NAMALWA (cell line): ENCODE data around the gene PIAS1.
"Not testable (repeated sequence)": the region's sequence is repeated elsewhere in the genome, so short reads cannot be mapped to it uniquely, and the experiment has no call there.

Experiments
- DNase-seq: peaks from one replicate; pipeline ENCODE4 v3.0.0-alpha.2; 2015; ENCODE audit warnings: low spot score

The PIAS1 gene

DNA sequence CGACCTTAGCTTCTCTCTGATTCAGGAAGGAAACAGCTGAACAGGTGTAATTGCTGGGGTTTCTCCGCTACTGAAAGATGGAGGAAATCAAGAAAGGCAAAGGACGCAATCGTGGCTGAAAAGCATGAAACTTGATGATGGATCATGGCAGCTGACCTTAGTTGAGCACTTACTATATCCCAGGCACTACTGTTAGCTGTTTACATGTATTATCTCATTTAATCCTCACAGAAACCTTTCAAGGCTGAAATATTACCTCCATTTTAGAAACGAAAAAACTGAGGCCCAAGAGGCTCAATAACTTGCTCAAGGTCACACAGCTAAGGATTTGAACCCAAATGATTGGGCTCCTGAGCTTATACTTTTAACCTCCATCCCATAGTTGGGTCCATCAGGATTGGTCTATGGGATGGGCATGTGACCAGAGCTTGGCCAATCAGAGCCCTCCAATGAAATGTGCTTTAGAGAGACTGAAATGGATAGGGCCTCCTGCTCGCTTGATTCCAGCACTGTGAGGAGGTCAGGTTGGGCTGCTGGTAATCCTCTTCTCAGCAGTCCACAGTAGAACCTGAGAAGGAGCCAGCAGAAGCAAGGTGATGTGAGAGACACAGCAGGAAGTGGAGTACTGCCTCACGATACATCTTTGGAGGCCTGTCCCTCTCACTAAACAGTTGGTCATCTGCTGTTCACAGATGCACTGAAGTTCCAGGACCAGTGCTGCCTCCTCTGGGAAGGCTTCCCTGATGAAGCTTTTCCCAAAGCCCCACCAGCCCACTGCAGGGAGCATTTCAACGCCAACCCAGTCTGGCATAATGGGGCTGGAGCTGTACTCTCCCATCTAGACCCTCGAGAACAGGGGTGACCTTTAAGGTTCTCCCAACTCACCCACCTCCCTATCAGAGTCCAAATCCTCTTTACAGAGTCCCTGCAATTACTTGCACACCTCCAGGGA lies 165.0 kb downstream of the PIAS1 start:
- no peak for DNase-seq

GRCh38 chr15:68220489-68220888 lies 166.4 kb downstream of the PIAS1 start:
- no peak for DNase-seq

GRCh38 chr15:68220967-68221366 lies 166.9 kb downstream of the PIAS1 start:
- no peak for DNase-seq

GRCh38 chr15:68221530-68222431 lies 167.7 kb downstream of the PIAS1 start:
- not testable (repeated sequence) for DNase-seq

- not testable (repeated sequence) for DNase-seq
These were observed 168.3 kb downstream of the PIAS1 start for GRCh38 chr15:68222432-68222743.

DNA sequence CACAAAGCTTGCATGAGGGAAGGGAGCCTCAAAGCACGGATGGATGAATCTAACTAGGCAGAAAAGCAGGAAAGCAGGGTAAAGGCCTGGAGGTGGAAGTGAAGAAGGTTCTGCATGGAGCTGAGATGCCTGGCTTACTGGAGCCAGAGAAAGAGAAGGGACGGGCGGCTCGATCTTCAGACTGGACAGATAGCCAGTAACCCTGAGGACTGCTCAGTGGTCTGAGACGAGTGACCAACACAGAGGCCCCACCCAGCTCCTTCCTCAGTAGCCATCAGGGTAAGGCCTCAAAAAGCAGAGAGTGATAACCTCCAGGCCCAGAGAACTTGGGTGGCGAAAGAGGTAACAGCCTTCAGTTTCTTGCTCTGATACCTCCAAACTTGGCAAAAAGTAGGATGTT lies 169.1 kb downstream of the PIAS1 start:
- DNase-seq, result no peak

DNA sequence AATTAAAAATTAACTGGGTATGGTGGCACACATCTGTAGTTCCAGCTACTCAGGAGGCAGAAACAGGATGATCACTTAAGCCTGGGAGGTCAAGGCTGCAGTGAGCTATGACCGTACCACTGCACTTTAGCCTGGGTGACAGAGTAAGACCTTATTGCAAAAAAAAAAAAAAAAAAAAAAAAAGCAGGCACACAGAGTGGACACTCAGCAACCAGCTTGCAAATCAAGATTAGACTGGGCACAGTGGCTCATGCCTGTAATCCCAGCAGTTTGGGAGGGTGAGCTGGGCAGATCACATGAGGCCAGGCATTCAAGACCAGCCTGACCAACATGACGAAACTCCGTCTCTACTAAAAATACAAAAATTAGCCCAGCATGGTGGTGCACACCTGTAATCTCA lies 170.0 kb downstream of the PIAS1 start:
- DNase-seq, result no peak

DNA sequence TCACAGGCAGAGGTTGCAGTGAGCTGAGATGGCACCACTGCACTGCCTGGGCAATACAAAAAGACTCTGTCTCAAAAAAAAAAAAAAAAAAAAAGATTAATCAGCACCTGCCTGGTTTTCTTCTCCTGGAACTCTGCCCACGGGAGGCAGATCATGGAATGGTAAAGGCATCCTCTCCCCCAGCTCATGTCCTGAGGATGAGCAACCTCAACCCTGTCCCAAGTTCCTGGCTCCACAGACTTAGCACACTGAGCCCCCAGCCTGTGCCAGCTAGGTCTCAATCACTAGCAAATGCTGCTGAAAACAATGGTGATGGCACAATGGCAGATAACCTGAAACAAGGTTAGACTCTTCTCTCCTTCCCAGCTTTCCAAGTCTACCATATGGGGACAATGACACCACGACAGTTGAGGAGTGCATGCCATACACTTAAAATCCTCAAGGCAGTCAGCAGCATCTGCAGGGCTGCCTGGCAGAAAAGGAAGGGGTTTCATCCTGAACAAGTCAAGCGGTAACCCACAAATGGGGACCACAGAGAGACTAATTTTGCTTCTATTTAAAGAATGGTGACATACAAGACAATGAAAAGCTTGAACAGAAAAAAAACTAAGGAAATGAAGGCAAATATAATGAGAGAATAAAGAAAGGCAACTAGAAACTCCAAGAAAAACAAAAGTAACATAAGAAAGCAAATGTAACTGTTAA lies 170.6 kb downstream of the PIAS1 start:
- peak; percentile 69 for DNase-seq

GRCh38 chr15:68225442-68225841 lies 171.3 kb downstream of the PIAS1 start:
- not testable (repeated sequence) for DNase-seq

- DNase-seq, result peak; percentile 11
These were observed 173.6 kb downstream of the PIAS1 start for GRCh38 chr15:68227643-68228142.

GRCh38 chr15:68228143-68228970 lies 174.2 kb downstream of the PIAS1 start:
- DNase-seq, result peak; percentile 46

DNA sequence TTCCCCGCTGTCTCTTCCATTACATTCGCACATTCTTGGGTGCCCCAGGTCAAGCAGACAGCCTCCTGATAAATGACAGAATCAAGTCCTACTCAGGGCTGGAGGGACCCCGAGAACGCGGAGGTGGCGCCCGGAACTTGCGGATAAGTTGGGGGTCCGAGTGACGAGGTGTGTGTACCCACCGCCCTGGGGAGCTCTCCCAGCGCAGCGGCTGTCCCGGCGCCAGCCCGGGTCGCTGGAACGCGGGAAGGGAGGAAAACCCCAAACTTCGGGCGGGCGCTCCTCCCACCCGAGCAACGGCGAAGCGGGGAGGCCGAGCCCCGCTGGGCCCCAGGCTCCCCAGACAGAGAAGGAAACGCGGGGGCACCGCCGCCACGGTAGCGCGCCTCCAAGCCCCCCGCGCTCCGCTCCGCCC lies 174.9 kb downstream of the PIAS1 start:
- DNase-seq, result peak; percentile 60

- peak; percentile 93 for DNase-seq
These were observed 175.5 kb downstream of the PIAS1 start, which contains the start of gene CLN6 for GRCh38 chr15:68229386-68230156. Gene CLN6 (minus strand): TSS chr15:68229728. CDS start chr15:68229584, 144 bp downstream.

DNA sequence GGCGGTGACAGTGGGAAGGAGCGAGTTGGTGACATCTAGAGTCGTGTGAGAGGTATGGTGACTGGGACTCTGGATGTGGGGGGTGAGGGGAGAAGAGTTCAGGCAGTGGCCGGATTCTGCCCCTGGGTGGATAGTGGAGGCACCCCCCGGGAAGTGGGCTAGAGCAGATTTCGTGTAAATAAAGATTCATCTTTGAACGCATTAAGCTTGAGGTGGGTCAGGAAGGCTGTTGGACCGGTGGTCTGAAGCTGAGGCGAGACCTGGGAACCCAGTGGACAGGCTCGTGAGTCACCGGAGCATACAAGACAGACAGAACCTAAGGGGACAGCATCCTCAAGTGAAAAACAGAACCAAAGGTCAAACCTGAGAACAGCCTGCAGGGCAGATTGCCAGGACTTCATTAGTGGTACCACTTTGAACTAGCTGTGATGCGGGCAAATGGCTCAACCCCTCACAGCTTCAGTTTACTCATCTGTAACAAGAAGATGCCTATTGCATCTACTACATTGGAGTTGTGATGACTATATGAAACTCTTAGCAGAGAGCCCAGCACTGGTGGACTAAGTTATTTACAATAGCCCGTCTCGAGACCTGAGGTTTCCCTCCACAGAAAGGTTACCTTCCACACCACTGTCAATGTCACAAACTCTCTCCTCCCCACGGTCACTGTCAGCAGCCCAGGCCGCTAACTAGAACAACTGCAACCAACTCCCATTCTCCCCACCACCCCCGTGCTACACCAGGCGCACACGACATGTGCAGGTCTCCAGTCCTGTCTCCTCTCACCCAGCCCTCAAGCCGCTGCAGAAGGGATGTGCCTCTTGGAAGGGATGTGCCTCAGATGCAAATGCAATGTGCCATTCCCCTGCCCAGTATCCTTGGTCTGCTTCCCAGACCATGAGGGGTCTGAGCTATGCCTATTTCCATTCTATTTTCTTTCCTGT lies 176.3 kb downstream of the PIAS1 start:
- peak; percentile 41 for DNase-seq

DNA sequence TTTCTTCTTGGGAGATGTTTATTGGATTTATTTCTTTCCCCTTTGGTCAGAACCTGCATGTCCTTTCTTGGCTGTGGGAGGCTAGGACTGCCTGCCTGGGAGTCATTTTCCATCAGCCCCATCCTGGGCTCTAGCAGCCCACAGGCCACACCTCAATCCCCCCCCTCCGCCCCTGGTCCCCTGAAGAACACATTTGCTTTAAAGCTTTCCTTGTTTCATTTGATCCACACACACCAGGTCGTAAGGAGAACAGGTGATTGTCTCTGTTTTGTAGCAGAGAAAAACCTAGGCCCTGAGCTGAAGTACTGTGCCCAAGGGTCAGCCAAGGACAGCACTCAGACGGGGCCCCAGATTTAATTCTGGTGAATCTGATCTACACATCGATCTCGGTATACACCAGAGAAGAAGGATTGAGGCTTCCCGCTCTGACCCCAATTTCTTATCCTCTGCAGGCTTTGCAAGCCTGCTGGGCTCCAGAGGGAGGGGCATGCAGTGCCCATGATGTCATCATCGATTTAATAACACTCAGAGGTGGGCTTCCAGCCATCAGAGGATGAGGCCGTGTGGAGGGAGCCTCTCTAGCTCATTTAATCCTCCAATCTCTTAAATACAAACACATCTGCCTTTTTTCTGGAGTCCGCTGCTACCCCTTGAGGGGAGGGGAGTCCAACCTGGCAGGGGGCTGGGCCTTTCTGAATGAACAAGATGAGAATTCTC lies 177.1 kb downstream of the PIAS1 start:
- DNase-seq, result no peak

- DNase-seq, result no peak
These were observed 178.3 kb downstream of the PIAS1 start for GRCh38 chr15:68232449-68232848.

GRCh38 chr15:68232937-68233336 lies 178.8 kb downstream of the PIAS1 start:
- DNase-seq, result no peak

- no peak for DNase-seq
These were observed 179.9 kb downstream of the PIAS1 start for GRCh38 chr15:68234060-68234459.
